Epithelial cell of prostate (primary cell): Measurements from ENCODE around the gene IL27RA.

Experiments
- DNase-seq: peaks from one replicate; pipeline ENCODE4 v3.0.0-alpha.2; 2011; ENCODE audit warnings: low read depth, low spot score
- H3K27ac ChIP-seq: fragments of 450-650 bp; 2 replicates; pipeline ENCODE4 v1.5.1; 2017; ENCODE audit warnings: mild to moderate bottlenecking

IL27RA gene

GRCh38 chr19:14056069-14056666 is 24.6 kb downstream of the IL27RA start:
- no peak overlapping the region for H3K27ac ChIP-seq
- DNase-seq, result no peak

GRCh38 chr19:14056741-14057356 is 25.3 kb downstream of the IL27RA start:
- DNase-seq, result no peak
- no peak overlapping the region for H3K27ac ChIP-seq

- no peak overlapping the region for H3K27ac ChIP-seq
- DNase-seq, result no peak
These were observed 26.9 kb downstream of the IL27RA start for GRCh38 chr19:14058182-14059092.

- H3K27ac ChIP-seq, result no peak overlapping the region
- DNase-seq, result no peak
These were observed 27.5 kb downstream of the IL27RA start for GRCh38 chr19:14059093-14059480.

GRCh38 chr19:14059652-14060155 is 28.1 kb downstream of the IL27RA start:
- H3K27ac ChIP-seq, result no peak overlapping the region

GRCh38 chr19:14061081-14061749 is 29.7 kb downstream of the IL27RA start:
- no peak overlapping the region for H3K27ac ChIP-seq
- DNase-seq, result no peak

More at GRCh38 chr19:14059652-14060155, 28.1 kb downstream of the IL27RA start:
- no peak for DNase-seq

GRCh38 chr19:14061751-14062557 is 30.4 kb downstream of the IL27RA start, which contains the start of gene PALM3:
Gene PALM3, minus strand, starts transcription at chr19:14062076. Its CDS starts 96 bp downstream, at chr19:14061980.
- DNase-seq, result no peak
- no peak within 1 kb of the TSS for H3K27ac ChIP-seq

GRCh38 chr19:14062558-14062855 is 30.9 kb downstream of the IL27RA start:
- no peak for DNase-seq

GRCh38 chr19:14063105-14063504 is 31.5 kb downstream of the IL27RA start:
- no peak for DNase-seq
- no peak overlapping the region for H3K27ac ChIP-seq

More at GRCh38 chr19:14062558-14062855, 30.9 kb downstream of the IL27RA start:
- H3K27ac ChIP-seq, result no peak overlapping the region

GRCh38 chr19:14066134-14066533 is 34.6 kb downstream of the IL27RA start:
- no peak for DNase-seq

GRCh38 chr19:14070268-14071050 is 38.9 kb downstream of the IL27RA start:
- DNase-seq, result no peak
- no peak overlapping the region for H3K27ac ChIP-seq

More at GRCh38 chr19:14066134-14066533, 34.6 kb downstream of the IL27RA start:
- no peak overlapping the region for H3K27ac ChIP-seq

- peak within 1 kb of the TSS; percentile 79 for H3K27ac ChIP-seq
- no peak for DNase-seq
These were observed 41.1 kb downstream of the IL27RA start, which contains the start of gene MISP3 for GRCh38 chr19:14072535-14073260. Gene MISP3, plus strand, starts transcription at chr19:14072786. Its CDS starts 524 bp downstream, at chr19:14073310.

GRCh38 chr19:14073261-14073924 is 41.8 kb downstream of the IL27RA start:
- no peak for DNase-seq
- peak overlapping the region; percentile 79 for H3K27ac ChIP-seq

GRCh38 chr19:14073925-14074838 is 42.6 kb downstream of the IL27RA start:
- H3K27ac ChIP-seq, result peak overlapping the region; percentile 79
- no peak for DNase-seq

GRCh38 chr19:14078411-14078810 is 46.8 kb downstream of the IL27RA start:
- H3K27ac ChIP-seq, result no peak overlapping the region
- no peak for DNase-seq
